B cell (primary cell): ENCODE results near the gene SDC4. TPM values are rescaled to one million over a fixed set of nuclear protein-coding genes. Genes with fewer than 3 reads are reported as not detected.

Experiments
- ATAC-seq: fragments of 200-7000 bp; cut with Tn5 transposase; one replicate; pipeline ENCODE4 v1.10.0; 2021; ENCODE audit warnings: low read depth, mild to moderate bottlenecking, moderate number of reproducible peaks, moderate library complexity
- CTCF ChIA-PET: fragments of 350-600 bp; sonication (Branson Sonifier 250); formaldehyde crosslinking; loops from one replicate; lab custom pipeline; 2021; ENCODE audit warnings: antibody characterized with exemption, inconsistent platforms; lab: Charles Lee
- POLR2A ChIA-PET: fragments of 350-600 bp; sonication (Branson Sonifier 250); formaldehyde crosslinking; loops from one replicate; lab custom pipeline; 2021; ENCODE audit warnings: antibody characterized with exemption; lab: Charles Lee
- DNase-seq: peaks from one replicate; pipeline ENCODE4 v3.0.0; 2013
- H2AFZ ChIP-seq: 2 replicates; pipeline ENCODE4 v1.6.1; 2012; ENCODE audit warnings: mild to moderate bottlenecking, low read depth, low read length; ENCODE audit not compliant: insufficient read depth, poor library complexity, severe bottlenecking
- H3K27ac ChIP-seq, 2 donors: 1 replicate in 1 of 2; 2 replicates in 1 of 2; pipeline ENCODE4 v1.5.1; 2012 to 2013; ENCODE audit warnings: low read length in 2 of 2, mild to moderate bottlenecking in 2 of 2, moderate library complexity in 1 of 2
- H3K27me3 ChIP-seq, 4 experiments: fragments of 200-600 bp in 1 of 4; sonication (generic) in 1 of 4; replicated peaks in 1 of 4; 1 replicate in 2 of 4; 2 replicates in 2 of 4; pipeline versions ENCODE4 v1.6.1 to v1.7.0; 2013 to 2016; ENCODE audit warnings: low read length in 3 of 4, mild to moderate bottlenecking in 2 of 4, mixed read lengths in 1 of 4, moderate library complexity in 1 of 4; ENCODE audit not compliant: insufficient read depth in 4 of 4, control insufficient read depth in 3 of 4; ENCODE audit errors: control extremely low read depth in 1 of 4
- H3K36me3 ChIP-seq, 2 experiments: replicated peaks in 1 of 2; 1 replicate in 1 of 2; 2 replicates in 1 of 2; pipeline versions ENCODE4 v1.6.1 to v1.7.1; 2013; ENCODE audit warnings: low read length in 1 of 2; ENCODE audit not compliant: insufficient read depth in 2 of 2, control insufficient read depth in 1 of 2; ENCODE audit errors: control extremely low read depth in 1 of 2, extremely low read depth in 1 of 2
- H3K4me1 ChIP-seq, 2 donors: fragments of 200-600 bp in 1 of 2; sonication (generic) in 1 of 2; 1 replicate in 1 of 2; 2 replicates in 1 of 2; pipeline versions ENCODE4 v1.5.1 to v1.6.1; 2013 to 2017; ENCODE audit warnings: low read length in 2 of 2; ENCODE audit not compliant: control insufficient read depth in 2 of 2, insufficient read depth in 2 of 2
- H3K4me2 ChIP-seq: replicated peaks from 2 replicates; pipeline ENCODE3; 2012; ENCODE audit warnings: mild to moderate bottlenecking, low read depth, low read length; ENCODE audit not compliant: poor library complexity, severe bottlenecking
- H3K4me3 ChIP-seq, 5 experiments: fragments of 200-600 bp in 1 of 5; sonication (generic) in 1 of 5; 1 replicate in 3 of 5; 2 replicates in 2 of 5; pipeline versions ENCODE4 v1.5.1 to v1.7.0; 2011 to 2016; ENCODE audit warnings: low read length in 4 of 5, mild to moderate bottlenecking in 4 of 5, low read depth in 2 of 5, control low read depth in 1 of 5, moderate library complexity in 1 of 5; ENCODE audit not compliant: insufficient read depth in 1 of 5; ENCODE audit errors: control extremely low read depth in 1 of 5, extremely low read depth in 1 of 5
- H3K79me2 ChIP-seq: fragments of 200-600 bp; sonication (generic); one replicate; pipeline ENCODE4 v1.6.0; 2016; ENCODE audit warnings: low read length; ENCODE audit not compliant: control insufficient read depth, insufficient read depth
- H3K9ac ChIP-seq: fragments of 200-600 bp; sonication (generic); 2 replicates; pipeline ENCODE4 v1.6.1; 2017; ENCODE audit warnings: mild to moderate bottlenecking, low read length, moderate library complexity
- H3K9me3 ChIP-seq, 3 donors: one replicate each; pipeline versions ENCODE4 v1.6.1 to v1.7.1; 2013; ENCODE audit warnings: low read length in 2 of 3; ENCODE audit not compliant: control insufficient read depth in 2 of 3, insufficient read depth in 1 of 3; ENCODE audit errors: control extremely low read depth in 1 of 3
- H4K20me1 ChIP-seq: 2 replicates; pipeline ENCODE4 v1.6.0; 2012; ENCODE audit warnings: mild to moderate bottlenecking, low read length; ENCODE audit not compliant: insufficient read depth, control insufficient read depth, poor library complexity, severe bottlenecking
- H3K27ac Mint-ChIP-seq: one replicate; pipeline ENCODE4 v1.8.0; 2021; ENCODE audit warnings: mixed read lengths
- H3K27me3 Mint-ChIP-seq: one replicate; pipeline ENCODE4 v1.8.0; 2021; ENCODE audit warnings: mixed read lengths
- H3K4me1 Mint-ChIP-seq: one replicate; pipeline ENCODE4 v1.8.0; 2021; ENCODE audit warnings: mixed read lengths
- H3K4me3 Mint-ChIP-seq: one replicate; pipeline ENCODE4 v1.8.0; 2021; ENCODE audit warnings: mixed read lengths
- H3K9me3 Mint-ChIP-seq: one replicate; pipeline ENCODE4 v1.8.0; 2022; ENCODE audit warnings: mixed read lengths; ENCODE audit not compliant: insufficient read depth
- EZH2 ChIP-seq: IDR thresholded peaks from 2 replicates; pipeline ENCODE4 v1.6.1; 2012; ENCODE audit warnings: borderline replicate concordance, low read depth, mild to moderate bottlenecking, moderate library complexity, low read length; ENCODE audit not compliant: insufficient read depth, poor library complexity, severe bottlenecking
- WGBS: methylation state at CpG from one replicate; pipeline ENCODE4 v1.1.5; 2013; ENCODE audit warnings: missing lambda C conversion rate; ENCODE audit not compliant: insufficient coverage; 5-methylcytosine and 5-hydroxymethylcytosine counted together
- intact Hi-C: fragments of 100-400 bp; cut with micrococcal nuclease; formaldehyde crosslinking; loops from one replicate; pipeline ENCODE4 v1.10.0; 2022
- polyA plus RNA-seq: library from polyadenylated mRNA; depleted of rRNA; stranded (reverse); fragments of >200 nt; gene quantifications from 2 replicates; pipeline ENCODE4 v1.2.3, GENCODE V29; 2012
- total RNA-seq, 2 donors: library from RNA; stranded (reverse); fragments of 120-200 nt in 1 of 2; gene quantifications; 1 replicate in 1 of 2; 2 replicates in 1 of 2; pipeline versions ENCODE4 v1.2.3 to v1.2.4, GENCODE V29; 2013 to 2022
- TF ChIP-seq, protein P1 (sequence below): fragments of 200-600 bp; IDR thresholded peaks from one replicate; pipeline ENCODE4 v1.8.0; 2022; ENCODE audit warnings: antibody characterized with exemption, mild to moderate bottlenecking

The SDC4 gene
- total and polyA plus RNA-seq, 2 donors (not counting 1 experiment from before 2014, with no cell fraction given) = 0.04 TPM; not detected in 1

DNA sequence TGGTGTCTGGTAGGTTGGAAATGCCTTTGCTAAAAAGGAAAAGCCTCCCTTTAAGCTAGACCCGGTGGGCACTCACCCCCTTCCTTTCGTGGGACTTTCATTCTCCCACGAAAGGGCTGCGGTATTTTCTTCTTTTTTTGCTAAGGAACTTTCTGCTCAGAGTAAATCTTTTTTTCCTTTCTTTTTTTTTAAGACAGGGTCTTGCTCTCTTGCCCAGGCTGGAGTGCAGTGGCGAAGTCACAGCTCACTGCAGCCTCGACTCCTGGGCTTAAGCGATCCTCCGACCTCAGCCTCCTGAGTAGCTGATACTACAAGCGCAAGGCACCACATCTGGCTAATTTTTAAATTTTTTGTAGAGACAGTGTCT, 25.9 kb upstream of the SDC4 start:
- no peak for ATAC-seq
- Histone ChIP-seq H3K79me2 (peaks cover 63% of the 10 kb centered on the region), H2AFZ (peak overlapping the region; percentile 41), H3K27ac (no peak overlapping the region), H3K4me3 (peak overlapping the region in 4 of 5 experiments; percentile 42 to 64 (median 48)), H3K9me3 (no peaks in the 10 kb centered on the region), H3K9ac (peak overlapping the region; percentile 62), H3K36me3 (peaks cover 0 to 12% of the 10 kb centered on the region in 2 experiments), H3K4me1 (peaks cover 42 to 52% of the 10 kb centered on the region in 2 donors), H4K20me1 (peaks cover 45% of the 10 kb centered on the region), H3K4me2 (peak overlapping the region; percentile 85), H3K27me3 (no peaks in the 10 kb centered on the region)
- peak overlapping the region; percentile 86 for H3K27ac Mint-ChIP-seq
- CTCF ChIA-PET = interaction anchor here (0.8 to 20.6 kb wide), 28 partner anchors 9 to 787 kb away, joined by 3 to 814 read pairs (median 6); partner anchors contain the start of genes DBNDD2, PIGT, SYS1 and WFDC2
- H3K4me3 Mint-ChIP-seq = peak overlapping the region; percentile 96
- 50% methylated on average over 9 of the region's 9 CpGs for WGBS
- peaks cover 50% of the 10 kb centered on the region for H3K4me1 Mint-ChIP-seq
- POLR2A ChIA-PET = interaction anchor here (0.9 to 4.8 kb wide), 6 partner anchors 9 to 63 kb away, joined by 3 to 38 read pairs (median 6); partner anchors contain the start of genes PIGT and SYS1
- no peaks in the 10 kb centered on the region for H3K9me3 Mint-ChIP-seq
- no peak for TF ChIP-seq EZH2
- TF ChIP-seq, protein P1, sequence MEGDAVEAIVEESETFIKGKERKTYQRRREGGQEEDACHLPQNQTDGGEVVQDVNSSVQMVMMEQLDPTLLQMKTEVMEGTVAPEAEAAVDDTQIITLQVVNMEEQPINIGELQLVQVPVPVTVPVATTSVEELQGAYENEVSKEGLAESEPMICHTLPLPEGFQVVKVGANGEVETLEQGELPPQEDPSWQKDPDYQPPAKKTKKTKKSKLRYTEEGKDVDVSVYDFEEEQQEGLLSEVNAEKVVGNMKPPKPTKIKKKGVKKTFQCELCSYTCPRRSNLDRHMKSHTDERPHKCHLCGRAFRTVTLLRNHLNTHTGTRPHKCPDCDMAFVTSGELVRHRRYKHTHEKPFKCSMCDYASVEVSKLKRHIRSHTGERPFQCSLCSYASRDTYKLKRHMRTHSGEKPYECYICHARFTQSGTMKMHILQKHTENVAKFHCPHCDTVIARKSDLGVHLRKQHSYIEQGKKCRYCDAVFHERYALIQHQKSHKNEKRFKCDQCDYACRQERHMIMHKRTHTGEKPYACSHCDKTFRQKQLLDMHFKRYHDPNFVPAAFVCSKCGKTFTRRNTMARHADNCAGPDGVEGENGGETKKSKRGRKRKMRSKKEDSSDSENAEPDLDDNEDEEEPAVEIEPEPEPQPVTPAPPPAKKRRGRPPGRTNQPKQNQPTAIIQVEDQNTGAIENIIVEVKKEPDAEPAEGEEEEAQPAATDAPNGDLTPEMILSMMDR = peak; percentile 53
- no peak for DNase-seq
- no peaks in the 10 kb centered on the region for H3K27me3 Mint-ChIP-seq
- intact Hi-C loops = loop anchor here (1.0 kb wide), 1 partner anchor 63 kb away; no protein-coding TSS in a partner anchor
